NCI-H82 (cell line): ENCODE measurements around the gene TPST1.
A peak's percentile ranks its signal among the peaks of the same experiment; 100 is the strongest.
"Not testable (repeated sequence)": the region's sequence is repeated elsewhere in the genome, so short reads cannot be mapped to it uniquely, and the experiment has no call there.

Experiments
- DNase-seq: peaks from one replicate; lab custom pipeline; 2025; lab: John Stamatoyannopoulos, UW

TPST1 gene

DNA sequence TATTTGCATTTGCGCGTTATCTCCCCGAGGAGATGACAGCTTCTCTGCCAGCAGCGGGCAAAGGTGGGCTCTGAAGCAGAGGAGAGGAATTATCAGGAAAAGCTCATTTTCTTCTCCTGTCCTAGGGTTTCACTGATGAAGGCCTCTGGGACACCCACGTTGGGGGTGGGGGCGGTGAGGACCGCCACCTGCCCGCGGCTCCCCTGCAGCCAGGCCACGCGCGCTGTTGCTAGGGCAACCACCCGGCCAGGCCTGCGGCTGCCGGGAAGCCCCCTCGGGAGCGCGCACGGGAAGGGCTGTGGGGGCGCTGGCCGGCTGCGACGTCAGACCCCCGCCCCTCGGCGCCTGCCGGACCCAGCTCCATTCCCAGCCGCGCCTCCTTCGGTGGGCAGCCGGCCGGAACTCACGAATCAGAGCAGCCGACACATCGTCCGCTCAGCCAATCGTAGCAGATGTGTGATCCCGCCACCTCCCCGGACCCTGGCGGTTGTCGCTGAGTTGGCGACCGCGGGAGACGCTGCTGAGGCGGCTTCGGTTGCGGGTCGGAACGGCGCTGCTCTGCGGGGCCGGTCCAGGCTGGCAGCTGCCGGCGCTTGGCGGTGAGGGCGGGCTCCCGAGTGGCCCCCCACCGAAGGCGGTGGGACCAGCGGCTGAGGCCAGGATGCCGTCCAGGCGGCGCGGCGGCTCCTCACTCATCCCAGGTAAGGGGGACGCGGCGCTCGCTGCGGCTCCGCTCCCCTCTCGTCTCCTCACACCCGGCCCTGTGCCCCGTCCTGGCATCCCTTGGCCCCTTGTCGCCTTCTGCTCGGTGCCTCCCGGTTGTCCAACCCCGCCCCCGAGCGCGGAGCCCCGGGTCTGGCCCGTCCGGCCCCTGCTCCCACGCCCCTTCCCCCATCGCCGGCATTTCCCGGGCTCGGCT lies at the start of gene TPST1:
Gene TPST1 (plus strand): TSS at position 513 of the 919 bp plus-strand sequence. CDS start 35,092 bp downstream, outside the sequence.
- peak; percentile 97 for DNase-seq

GRCh38 chr7:66156035-66156434 lies 49.1 kb upstream of the TPST1 start:
- not testable (repeated sequence) for DNase-seq

GRCh38 chr7:66157060-66157459 lies 48.1 kb upstream of the TPST1 start:
- DNase-seq: no peak

GRCh38 chr7:66162622-66163021 lies 42.5 kb upstream of the TPST1 start:
- DNase-seq: no peak

DNA sequence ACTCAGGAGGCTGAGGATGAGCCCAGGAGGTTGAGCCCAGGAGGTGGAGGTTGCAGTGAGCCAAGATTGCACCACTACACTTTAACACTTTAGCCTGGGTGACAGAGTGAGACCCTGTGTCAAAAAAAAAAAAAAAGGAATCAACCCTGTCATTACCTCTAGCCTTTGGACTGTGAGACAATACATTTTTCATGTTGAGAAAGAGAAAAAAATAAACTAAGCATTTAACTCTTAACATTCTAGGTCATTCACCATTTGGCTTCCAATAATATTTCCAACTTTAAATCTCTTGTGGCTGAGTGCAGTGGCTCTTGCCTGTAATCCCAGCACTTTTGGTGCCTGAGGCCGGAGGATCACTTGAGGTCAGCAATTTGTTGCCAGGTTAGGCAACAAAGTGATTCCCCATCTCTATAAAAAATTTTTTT lies 41.9 kb upstream of the TPST1 start:
- DNase-seq: no peak

DNA sequence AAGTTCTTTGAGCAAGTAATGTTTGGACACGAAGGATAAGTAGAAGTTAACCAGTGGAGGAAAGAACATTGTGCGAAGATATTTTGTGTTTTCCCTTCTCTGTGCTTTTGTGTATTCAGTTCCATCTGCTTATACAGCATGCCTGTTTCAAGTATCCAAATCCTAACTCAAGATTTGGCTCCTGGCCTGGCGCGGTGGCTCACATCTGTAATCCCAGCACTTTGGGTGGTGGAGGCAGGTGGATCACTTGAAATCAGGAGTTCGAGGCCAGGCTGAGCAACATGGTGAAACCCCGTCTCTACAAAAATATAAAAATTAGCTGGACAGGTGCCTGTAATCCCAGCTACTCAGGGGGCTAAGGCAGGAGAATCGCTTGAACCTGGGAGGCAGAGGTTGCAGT lies 40.8 kb upstream of the TPST1 start:
- no peak for DNase-seq

- no peak for DNase-seq
Measured at GRCh38 chr7:66167773-66168387, 37.3 kb upstream of the TPST1 start.

- DNase-seq: no peak
Measured at GRCh38 chr7:66169616-66170015, 35.5 kb upstream of the TPST1 start.

DNA sequence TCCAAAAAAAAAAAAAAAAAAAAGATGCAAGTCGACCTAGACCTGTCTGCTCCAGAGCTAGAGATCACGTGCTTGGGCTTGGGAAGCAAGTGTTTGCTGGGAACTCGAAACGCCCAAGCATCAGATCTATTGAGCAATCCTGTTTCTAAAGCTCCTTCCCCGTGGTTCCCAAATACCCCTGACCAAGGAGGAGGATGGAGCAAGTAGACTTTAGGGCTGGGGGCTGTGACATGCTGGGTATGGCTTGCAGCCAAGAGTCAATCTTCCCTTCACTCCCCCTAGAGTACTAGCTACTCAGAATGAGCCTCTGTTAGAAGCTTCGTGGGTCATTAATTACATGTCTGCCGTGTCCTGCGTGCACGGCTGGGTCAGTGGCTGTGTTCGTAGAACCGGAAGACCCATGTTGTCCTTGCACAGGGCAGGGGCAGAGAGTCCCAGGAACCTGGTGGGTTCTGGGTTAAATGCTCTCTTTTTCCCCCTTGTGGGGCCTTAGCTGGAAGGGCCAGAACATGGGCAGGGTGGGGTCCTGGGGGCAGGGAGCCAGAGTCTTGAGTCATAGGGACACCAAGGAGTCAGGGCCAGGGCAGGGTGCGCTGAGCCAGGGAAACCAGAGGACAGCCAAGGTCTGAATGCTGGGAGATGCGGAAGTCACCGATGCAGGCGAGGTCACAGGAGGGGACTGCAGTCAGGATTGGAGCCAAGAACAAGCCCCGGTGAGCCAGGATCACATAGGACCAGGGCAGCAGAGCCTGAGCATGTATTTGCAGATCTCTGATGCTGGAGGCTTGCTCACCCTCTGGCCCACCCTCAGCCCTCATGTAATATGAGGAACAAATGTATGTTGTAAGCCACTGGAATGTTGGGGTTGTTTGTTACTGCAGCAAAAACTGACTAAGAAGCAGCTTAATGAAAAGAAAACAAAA lies 34.6 kb upstream of the TPST1 start:
- DNase-seq: no peak

GRCh38 chr7:66172536-66173401 lies 32.4 kb upstream of the TPST1 start:
- DNase-seq: peak; percentile 17

GRCh38 chr7:66173856-66174255 lies 31.3 kb upstream of the TPST1 start:
- DNase-seq: no peak

GRCh38 chr7:66175006-66175405 lies 30.1 kb upstream of the TPST1 start:
- not testable (repeated sequence) for DNase-seq

DNA sequence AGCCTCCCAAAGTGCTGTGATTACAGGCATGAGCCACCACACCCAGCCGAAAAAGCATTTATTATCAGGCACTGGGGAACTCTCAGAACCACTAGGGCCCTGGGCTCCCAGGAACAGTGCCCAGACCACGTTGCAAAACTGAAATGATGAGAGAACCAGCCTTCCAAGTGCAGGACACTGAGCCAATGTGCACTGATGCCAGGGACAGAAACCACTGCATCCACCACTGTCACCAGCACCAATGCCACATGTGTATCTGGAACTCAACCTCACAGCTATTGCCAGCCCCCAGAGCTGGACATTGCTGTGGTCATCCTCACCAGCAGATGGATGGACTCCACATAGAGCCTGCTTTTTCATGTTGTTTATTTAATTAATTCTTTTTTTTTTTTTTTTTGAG lies 28.2 kb upstream of the TPST1 start:
- DNase-seq: no peak

- no peak for DNase-seq
Measured at GRCh38 chr7:66178258-66178657, 26.9 kb upstream of the TPST1 start.

GRCh38 chr7:66181329-66181728 lies 23.8 kb upstream of the TPST1 start:
- DNase-seq: no peak

DNA sequence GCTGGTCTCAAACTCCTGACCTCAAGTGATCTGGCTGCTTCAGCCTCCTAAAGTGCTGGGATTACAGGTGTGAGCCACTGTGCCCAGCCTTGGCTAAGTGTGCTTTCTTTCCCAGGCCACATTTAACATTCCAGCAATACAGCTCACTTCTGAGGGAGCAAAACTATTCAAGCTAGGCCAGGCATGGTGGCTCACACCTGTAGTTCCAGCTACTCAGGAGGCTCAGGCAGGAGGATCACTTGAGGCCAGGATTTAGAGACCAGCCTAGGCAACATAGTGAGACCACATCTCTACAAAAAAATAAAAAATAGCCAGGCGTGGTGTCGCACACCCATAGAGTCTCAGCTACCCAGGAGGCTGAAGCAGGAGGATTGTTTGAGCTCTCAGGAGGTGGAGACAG lies 23.3 kb upstream of the TPST1 start:
- no peak for DNase-seq

DNA sequence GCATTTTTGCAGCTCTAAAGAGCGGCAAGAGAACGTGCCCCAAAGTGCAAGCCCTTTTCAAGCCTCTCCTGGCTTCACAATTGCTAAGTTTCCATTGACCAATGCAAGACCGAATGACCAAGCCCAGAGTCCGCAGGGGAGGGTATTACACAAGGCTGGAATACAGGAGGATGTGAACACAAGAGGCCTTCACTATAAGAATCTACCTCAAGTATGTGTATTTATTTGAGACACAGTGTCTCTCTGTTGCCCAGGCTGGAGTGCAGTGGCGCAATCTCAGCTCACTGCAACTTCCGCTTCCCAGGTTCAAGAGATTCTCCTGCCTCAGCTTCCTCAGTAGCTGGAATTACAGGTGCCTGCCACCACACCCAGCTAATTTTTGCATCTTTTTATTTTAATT lies 22.2 kb upstream of the TPST1 start:
- DNase-seq: no peak

DNA sequence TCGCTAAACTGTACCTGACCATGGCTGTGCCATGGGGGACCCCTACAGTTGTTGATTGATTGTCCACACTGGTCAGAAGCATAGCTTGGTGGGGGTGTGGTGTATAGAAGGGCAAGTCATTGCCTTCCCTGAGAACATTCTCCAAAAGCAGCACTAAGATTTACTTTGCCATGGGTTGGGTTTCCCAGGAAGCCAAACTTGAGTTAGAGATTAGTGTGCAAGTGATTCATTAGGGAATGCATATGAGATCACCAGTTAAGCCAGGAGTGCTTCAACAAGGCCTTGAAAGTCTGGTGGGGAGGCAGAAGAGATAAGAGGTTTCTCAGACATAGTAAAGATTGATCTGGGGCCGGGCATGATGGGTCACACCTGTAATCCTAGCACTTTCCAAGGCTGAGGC lies 21.4 kb upstream of the TPST1 start:
- no peak for DNase-seq

DNA sequence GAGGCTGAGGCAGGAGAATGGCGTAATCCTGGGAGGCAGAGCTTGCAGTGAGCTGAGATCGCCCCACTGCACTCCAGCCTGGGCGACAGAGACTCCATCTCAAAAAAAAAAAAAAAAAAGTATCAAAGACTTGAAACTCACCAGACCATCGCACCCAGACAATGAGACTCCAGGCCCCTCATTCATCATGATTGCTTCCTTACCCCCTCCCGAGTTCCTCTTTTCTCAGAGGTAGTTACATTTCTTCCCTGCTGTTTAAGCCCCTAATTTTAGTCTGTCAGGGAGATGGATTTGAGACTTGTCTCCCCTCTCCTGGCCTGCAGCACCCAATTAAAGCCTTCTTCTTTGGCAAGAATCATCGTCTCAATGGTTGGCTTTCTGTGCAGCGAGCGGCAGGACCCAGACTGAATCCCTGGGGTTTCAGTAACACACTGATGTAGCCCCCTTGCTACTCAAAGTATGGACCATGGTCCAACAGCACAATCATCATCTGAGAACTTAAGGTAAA lies 19.4 kb upstream of the TPST1 start:
- DNase-seq: no peak

GRCh38 chr7:66186991-66187390 lies 18.1 kb upstream of the TPST1 start:
- DNase-seq: no peak

DNA sequence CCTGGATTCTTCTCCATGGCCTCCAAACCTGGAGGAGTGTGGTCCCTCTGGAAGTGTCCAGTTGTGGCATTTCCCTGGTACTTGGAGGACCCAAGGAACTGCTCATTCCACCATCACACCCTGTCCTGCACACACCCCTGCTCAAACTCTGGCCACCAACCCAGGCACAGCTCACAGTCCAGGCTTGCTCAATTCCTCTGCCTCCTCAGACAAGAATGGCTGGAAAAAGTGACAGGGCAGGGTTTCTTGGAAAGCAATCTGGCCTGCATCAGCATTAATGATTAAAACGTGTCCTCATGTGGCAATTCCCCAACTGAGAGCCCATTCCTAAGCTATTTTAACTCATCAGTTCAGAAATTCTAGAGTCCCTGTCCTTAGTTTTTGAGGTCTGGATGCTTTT lies 17.2 kb upstream of the TPST1 start:
- DNase-seq: no peak
